ENCODE results near the gene GRIN3B. TPM values are rescaled to one million over a fixed set of nuclear protein-coding genes. Genes with fewer than 3 reads are reported as not detected.
A peak's percentile ranks its signal among the peaks of the same experiment; 100 is the strongest.

Gene GRIN3B
- total and polyA plus RNA-seq, 9 of the 15 experiments (the other 6 are each of a cell fraction or from before 2014, with no cell fraction given), result 0.06 to 0.95 (median 0.19) TPM; not detected in 6

GRCh38 chr19:1040476-1041271, 40.5 kb downstream of the GRIN3B start (continued):
- TF ChIP-seq, protein P1, sequence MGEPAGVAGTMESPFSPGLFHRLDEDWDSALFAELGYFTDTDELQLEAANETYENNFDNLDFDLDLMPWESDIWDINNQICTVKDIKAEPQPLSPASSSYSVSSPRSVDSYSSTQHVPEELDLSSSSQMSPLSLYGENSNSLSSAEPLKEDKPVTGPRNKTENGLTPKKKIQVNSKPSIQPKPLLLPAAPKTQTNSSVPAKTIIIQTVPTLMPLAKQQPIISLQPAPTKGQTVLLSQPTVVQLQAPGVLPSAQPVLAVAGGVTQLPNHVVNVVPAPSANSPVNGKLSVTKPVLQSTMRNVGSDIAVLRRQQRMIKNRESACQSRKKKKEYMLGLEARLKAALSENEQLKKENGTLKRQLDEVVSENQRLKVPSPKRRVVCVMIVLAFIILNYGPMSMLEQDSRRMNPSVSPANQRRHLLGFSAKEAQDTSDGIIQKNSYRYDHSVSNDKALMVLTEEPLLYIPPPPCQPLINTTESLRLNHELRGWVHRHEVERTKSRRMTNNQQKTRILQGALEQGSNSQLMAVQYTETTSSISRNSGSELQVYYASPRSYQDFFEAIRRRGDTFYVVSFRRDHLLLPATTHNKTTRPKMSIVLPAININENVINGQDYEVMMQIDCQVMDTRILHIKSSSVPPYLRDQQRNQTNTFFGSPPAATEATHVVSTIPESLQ (CRISPR knock-in tag; IDR thresholded peaks at IDR 0.05), result no peak
- TF ChIP-seq IRF2 (CRISPR knock-in tag; IDR thresholded peaks at IDR 0.05) (no peak), ZNF707 (CRISPR knock-in tag; conservative IDR thresholded peaks at IDR 0.05) (no peak), ZNF507 (tag; conservative IDR thresholded peaks at IDR 0.05) (no peak), NONO (IDR thresholded peaks at IDR 0.05; ENCODE audit: low read depth in 2 of 2, low read length in 1 of 2) (no peak), BHLHE40 (IDR thresholded peaks at IDR 0.05; ENCODE audit: low read length) (peak; percentile 39), KHSRP (IDR thresholded peaks at IDR 0.05) (no peak), ZNF445 (CRISPR knock-in tag; IDR thresholded peaks at IDR 0.05; ENCODE audit: low read depth) (no peak), MECOM (CRISPR knock-in tag; IDR thresholded peaks at IDR 0.05) (peak; percentile 43; the same call in 1 of the 2 replicates), ARID1B (IDR thresholded peaks at IDR 0.05) (peak; percentile 80), NR2C1 (IDR thresholded peaks at IDR 0.05) (peak; percentile 11; the same call in 1 of the 2 replicates), NR2C1 (tag; IDR thresholded peaks at IDR 0.05) (no peak), FOXM1 (IDR thresholded peaks at IDR 0.05; ENCODE audit: low read depth) (no peak; the same call in 1 of the 2 replicates), FOXM1 (CRISPR knock-in tag; IDR thresholded peaks at IDR 0.05; ENCODE audit: low read depth) (0 out of 2 replicates have a peak, but pooled peaks have one; percentile 14), CREB3 (tag; conservative IDR thresholded peaks at IDR 0.05; ENCODE audit: low read depth) (no peak), EZH2 (IDR thresholded peaks at IDR 0.05; ENCODE audit: borderline replicate concordance, low read depth, low read length) (no peak), GABPA (tag; conservative IDR thresholded peaks at IDR 0.05; ENCODE audit: low read depth) (peak; percentile 55; the same call in 1 of the 2 replicates)
- TF ChIP-seq, protein P2, sequence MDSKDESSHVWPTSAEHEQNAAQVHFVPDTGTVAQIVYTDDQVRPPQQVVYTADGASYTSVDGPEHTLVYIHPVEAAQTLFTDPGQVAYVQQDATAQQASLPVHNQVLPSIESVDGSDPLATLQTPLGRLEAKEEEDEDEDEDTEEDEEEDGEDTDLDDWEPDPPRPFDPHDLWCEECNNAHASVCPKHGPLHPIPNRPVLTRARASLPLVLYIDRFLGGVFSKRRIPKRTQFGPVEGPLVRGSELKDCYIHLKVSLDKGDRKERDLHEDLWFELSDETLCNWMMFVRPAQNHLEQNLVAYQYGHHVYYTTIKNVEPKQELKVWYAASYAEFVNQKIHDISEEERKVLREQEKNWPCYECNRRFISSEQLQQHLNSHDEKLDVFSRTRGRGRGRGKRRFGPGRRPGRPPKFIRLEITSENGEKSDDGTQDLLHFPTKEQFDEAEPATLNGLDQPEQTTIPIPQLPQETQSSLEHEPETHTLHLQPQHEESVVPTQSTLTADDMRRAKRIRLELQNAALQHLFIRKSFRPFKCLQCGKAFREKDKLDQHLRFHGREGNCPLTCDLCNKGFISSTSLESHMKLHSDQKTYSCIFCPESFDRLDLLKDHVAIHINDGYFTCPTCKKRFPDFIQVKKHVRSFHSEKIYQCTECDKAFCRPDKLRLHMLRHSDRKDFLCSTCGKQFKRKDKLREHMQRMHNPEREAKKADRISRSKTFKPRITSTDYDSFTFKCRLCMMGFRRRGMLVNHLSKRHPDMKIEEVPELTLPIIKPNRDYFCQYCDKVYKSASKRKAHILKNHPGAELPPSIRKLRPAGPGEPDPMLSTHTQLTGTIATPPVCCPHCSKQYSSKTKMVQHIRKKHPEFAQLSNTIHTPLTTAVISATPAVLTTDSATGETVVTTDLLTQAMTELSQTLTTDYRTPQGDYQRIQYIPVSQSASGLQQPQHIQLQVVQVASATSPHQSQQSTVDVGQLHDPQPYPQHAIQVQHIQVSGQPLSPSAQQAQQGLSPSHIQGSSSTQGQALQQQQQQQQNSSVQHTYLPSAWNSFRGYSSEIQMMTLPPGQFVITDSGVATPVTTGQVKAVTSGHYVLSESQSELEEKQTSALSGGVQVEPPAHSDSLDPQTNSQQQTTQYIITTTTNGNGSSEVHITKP (IDR thresholded peaks at IDR 0.05; ENCODE audit: partially characterized antibody), result no peak
- TF ChIP-seq, protein P3, sequence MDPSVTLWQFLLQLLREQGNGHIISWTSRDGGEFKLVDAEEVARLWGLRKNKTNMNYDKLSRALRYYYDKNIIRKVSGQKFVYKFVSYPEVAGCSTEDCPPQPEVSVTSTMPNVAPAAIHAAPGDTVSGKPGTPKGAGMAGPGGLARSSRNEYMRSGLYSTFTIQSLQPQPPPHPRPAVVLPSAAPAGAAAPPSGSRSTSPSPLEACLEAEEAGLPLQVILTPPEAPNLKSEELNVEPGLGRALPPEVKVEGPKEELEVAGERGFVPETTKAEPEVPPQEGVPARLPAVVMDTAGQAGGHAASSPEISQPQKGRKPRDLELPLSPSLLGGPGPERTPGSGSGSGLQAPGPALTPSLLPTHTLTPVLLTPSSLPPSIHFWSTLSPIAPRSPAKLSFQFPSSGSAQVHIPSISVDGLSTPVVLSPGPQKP (CRISPR knock-in tag; IDR thresholded peaks at IDR 0.05), result no peak

All from K562 (cell line).